Mucosa of stomach (tissue), 1 donor: ENCODE data around the gene DYNC1H1.

Experiments used
- H3K27me3 ChIP-seq: one replicate; pipeline ENCODE4 v1.7.0; 2013; ENCODE audit warnings: mild to moderate bottlenecking, low read length; ENCODE audit not compliant: control insufficient read depth, insufficient read depth
- H3K36me3 ChIP-seq: one replicate; pipeline ENCODE4 v1.7.0; 2013; ENCODE audit warnings: low read length; ENCODE audit not compliant: control insufficient read depth, insufficient read depth
- H3K4me1 ChIP-seq: one replicate; pipeline ENCODE4 v1.7.0; 2013; ENCODE audit warnings: mild to moderate bottlenecking, low read length; ENCODE audit not compliant: control insufficient read depth, insufficient read depth
- H3K4me3 ChIP-seq: one replicate; pipeline ENCODE4 v1.7.0; 2013; ENCODE audit warnings: low read length
- H3K9ac ChIP-seq: one replicate; pipeline ENCODE4 v1.7.0; 2013; ENCODE audit warnings: mild to moderate bottlenecking, low read length, moderate library complexity
- H3K9me3 ChIP-seq: one replicate; pipeline ENCODE4 v1.7.0; 2013; ENCODE audit warnings: mild to moderate bottlenecking, low read length, moderate library complexity; ENCODE audit not compliant: control insufficient read depth
- donor health status: Pancreatic carcinoma.

DYNC1H1 gene

DNA sequence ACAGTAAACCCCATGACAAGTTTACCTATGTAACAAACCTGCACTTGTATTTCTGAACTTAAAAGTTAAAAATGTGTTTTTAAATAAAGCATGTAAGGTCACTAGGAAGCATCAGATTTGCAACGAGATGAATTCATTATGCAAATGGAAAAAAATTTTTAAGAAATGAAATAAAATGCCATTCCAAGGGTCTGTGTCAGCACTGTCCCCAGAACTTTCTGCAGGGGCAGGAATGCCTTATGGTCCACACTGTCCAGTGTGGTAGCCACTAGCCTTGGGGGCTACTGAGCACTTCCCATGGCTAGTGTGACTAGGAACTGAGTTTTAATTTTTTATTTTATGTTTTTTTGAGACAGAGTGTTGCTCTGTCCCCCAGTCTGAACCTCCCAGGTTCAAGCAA, 73.3 kb downstream of the DYNC1H1 start:
- peaks cover 29% of the 10 kb centered on the region for H3K36me3 ChIP-seq

DNA sequence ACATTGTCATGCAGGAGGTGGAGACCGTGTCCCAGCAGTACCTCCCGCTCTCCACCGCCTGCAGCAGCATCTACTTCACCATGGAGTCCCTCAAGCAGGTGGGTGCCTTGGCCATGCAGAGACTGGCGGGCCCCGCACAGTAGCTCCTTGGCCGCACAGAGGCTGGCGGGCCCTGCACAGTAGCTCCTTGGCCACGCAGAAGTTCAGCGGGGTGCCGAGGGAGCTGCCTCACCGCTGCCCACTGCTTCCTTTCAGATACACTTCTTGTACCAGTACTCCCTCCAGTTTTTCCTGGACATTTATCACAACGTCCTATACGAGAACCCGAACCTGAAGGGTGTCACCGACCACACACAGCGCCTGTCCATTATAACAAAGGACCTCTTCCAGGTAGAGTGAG, 74.8 kb downstream of the DYNC1H1 start:
- no peak overlapping the region for H3K9ac ChIP-seq
- H3K4me3 ChIP-seq: no peak overlapping the region
- peaks cover 37% of the 10 kb centered on the region for H3K36me3 ChIP-seq
- H3K9me3 ChIP-seq: no peaks in the 10 kb centered on the region
- H3K27me3 ChIP-seq: no peaks in the 10 kb centered on the region
- H3K4me1 ChIP-seq: no peaks in the 10 kb centered on the region

More for the DNA sequence above, 73.3 kb downstream of the DYNC1H1 start:
- H3K4me3 ChIP-seq: no peak overlapping the region
- H3K9me3 ChIP-seq: no peaks in the 10 kb centered on the region
- no peak overlapping the region for H3K9ac ChIP-seq
- H3K4me1 ChIP-seq: no peaks in the 10 kb centered on the region
- no peaks in the 10 kb centered on the region for H3K27me3 ChIP-seq

DNA sequence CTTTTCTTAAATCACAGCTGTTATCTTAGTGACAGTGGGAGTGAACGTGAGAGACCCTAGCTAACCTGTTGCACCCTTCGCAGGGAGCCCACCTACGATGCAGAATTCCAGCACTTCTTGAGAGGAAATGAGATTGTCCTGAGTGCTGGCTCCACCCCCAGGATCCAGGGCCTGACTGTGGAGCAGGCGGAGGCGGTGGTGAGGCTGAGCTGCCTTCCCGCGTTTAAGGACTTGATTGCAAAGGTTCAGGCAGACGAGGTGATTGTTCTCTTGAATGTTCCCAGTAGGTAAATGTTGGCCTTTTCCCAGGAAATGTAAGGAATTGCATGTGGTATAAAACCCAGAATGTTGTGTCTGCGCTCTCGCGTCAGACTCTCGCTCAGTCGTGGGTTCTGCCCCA, 75.8 kb downstream of the DYNC1H1 start:
- Histone ChIP-seq H3K4me3 (no peak overlapping the region), H3K27me3 (no peaks in the 10 kb centered on the region), H3K4me1 (no peaks in the 10 kb centered on the region), H3K36me3 (peaks cover 40% of the 10 kb centered on the region), H3K9ac (no peak overlapping the region), H3K9me3 (no peaks in the 10 kb centered on the region)

DNA sequence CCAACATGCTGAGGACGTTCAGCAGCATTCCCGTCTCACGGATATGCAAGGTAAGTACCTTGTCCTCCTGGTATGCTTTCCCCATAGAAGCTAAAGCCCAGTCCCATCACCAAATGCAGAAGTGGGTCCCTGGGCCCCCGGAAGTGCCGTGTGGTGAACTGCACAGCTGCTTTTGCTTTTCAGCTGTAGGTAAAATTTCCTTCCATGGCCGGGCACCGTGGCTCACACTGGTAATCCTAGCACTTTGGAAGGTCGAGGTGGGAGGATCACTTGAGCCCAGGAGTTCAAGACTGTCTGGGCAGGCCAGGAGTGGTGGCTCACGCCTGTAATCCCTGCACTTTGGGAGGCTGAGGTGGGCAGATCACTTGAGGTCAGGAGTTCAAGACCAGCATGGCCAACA, 78.3 kb downstream of the DYNC1H1 start:
- Histone ChIP-seq H3K36me3 (peaks cover 31% of the 10 kb centered on the region), H3K9me3 (no peaks in the 10 kb centered on the region), H3K4me3 (no peak overlapping the region), H3K4me1 (peaks cover 9% of the 10 kb centered on the region), H3K9ac (no peak overlapping the region), H3K27me3 (no peaks in the 10 kb centered on the region)

DNA sequence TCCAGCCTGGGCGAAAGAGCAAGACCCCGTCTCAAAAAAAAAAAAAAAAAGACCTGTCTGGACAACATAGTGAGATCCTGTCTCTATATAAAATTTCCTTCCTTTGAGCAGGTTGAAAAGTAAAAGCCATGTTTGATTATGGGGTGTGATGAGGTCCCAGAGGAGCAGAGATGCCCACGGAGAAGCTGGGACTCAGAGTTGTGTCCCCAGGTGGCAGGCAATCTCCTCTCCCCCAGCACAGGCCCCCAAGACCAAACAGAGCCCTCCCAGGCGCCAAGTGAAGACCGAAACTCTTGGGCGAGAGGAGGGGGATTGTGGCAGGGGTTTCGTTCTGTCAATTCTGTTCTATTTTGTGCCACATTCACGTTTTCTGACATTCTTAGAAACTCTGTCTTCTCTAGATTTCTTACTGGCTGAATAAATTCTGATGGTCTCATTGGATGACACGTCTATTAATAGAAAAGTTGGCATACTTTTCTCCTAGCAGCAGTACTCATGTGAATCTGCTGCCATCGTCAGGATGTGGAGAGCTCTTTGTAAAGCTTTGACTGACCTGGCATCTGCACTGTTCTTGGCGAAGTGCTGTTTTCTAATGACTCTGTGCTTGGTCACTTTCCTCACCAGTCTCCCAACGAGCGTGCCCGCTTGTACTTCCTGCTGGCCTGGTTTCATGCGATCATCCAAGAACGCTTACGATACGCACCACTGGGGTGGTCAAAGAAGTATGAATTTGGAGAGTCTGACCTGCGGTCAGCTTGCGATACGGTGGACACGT, 79.1 kb downstream of the DYNC1H1 start:
- Histone ChIP-seq H3K4me1 (peaks cover 9% of the 10 kb centered on the region), H3K9me3 (no peaks in the 10 kb centered on the region), H3K27me3 (no peaks in the 10 kb centered on the region), H3K9ac (no peak overlapping the region), H3K4me3 (no peak overlapping the region), H3K36me3 (peaks cover 34% of the 10 kb centered on the region)

DNA sequence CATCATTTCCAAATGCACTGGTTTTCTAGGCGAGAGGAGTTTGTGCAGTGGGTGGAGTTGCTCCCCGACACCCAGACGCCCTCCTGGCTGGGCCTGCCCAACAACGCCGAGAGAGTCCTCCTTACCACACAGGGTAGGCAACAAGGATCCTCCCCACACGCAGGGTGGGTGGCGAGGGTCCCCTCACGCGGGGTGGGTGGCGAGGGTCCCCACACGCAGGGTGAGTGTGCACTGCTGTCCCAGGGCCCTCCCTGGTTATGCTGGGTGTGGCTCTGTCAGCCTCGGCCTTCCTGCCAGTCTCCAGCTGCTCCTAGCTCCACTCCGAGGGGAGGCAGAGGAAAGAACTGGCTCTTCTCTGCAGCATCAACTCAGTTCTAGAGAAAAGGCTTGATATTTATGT, 80.2 kb downstream of the DYNC1H1 start:
- Histone ChIP-seq H3K9ac (no peak overlapping the region), H3K27me3 (no peaks in the 10 kb centered on the region), H3K9me3 (no peaks in the 10 kb centered on the region), H3K4me3 (no peak overlapping the region), H3K36me3 (peaks cover 42% of the 10 kb centered on the region), H3K4me1 (peaks cover 9% of the 10 kb centered on the region)

DNA sequence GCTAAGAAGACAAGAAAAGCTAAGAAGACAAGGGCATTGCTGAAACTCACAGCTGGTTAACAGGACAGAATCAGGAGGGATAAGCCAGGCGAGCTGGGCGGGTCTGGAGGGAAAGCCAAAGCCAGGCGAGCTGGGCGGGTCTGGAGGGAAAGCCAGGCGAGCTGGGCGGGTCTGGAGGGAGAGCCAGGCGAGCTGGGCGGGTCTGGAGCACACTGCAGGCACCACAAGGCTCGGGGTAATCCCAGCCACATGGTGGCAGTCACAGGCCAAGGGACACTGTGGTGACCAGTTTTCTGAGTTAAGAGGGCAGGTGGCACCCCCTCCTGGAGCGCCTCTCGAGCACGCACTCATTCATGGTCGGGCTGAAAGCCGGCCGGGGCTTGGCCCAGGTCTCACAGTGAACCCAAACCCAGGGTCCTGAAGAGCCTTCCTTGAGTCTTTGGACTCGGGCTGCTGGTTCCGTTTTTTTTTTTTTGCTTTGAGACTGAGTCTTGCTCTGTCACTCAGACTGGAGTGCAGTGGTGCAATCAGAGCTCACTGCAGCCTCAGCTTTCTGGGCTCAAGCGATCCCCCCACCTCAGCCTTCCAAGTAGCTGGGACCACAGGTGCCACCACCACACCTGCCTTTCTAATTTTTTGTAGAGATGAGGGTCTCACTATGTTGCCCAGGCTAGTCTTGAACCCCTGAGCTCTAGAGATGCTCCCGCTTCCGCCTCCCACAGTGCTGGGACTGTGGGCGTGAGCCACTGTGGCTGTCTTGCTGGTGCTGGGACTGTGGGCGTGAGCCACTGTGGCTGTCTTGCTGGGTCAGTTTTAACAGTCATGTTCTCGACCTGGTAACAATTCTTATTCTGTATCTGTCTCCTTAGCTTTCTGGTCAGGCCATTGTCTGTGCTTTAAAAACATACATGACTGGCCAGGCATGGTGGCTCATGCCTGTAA, 82.2 kb downstream of the DYNC1H1 start:
- H3K4me1 ChIP-seq: peaks cover 9% of the 10 kb centered on the region
- H3K4me3 ChIP-seq: no peak overlapping the region
- no peaks in the 10 kb centered on the region for H3K9me3 ChIP-seq
- H3K9ac ChIP-seq: no peak overlapping the region
- H3K36me3 ChIP-seq: peaks cover 36% of the 10 kb centered on the region
- no peaks in the 10 kb centered on the region for H3K27me3 ChIP-seq

DNA sequence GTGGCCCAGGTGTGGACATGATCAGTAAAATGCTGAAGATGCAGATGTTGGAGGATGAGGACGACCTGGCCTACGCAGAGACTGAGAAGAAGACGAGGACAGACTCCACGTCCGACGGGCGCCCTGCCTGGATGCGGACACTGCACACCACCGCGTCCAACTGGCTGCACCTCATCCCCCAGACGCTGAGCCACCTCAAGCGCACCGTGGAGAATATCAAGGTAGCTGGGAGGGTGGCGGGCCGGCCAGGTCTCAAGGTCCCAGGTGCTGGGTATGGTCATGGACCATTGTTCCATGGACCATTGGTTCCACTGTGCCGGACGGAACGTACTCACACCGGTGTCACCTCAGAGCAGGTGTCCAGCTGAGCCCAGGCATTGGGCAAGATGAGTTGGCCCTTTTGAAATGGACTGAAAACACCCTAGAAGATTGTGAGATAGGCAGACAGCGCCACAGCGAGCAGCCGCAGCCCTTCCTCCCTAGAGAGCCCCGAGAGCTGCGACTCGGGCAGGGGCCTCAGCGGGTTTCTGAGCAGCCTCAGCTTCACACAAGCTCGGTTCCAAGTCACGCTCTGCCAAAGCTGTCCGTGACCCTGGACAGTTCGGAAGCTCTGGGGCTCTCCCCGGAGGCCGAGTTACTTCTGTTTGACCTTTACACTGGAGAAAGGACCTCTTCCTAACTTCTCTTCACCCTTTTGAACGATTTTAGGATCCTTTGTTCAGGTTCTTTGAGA, 83.6 kb downstream of the DYNC1H1 start:
- H3K4me1 ChIP-seq: peaks cover 9% of the 10 kb centered on the region
- no peak overlapping the region for H3K4me3 ChIP-seq
- H3K27me3 ChIP-seq: no peaks in the 10 kb centered on the region
- peaks cover 36% of the 10 kb centered on the region for H3K36me3 ChIP-seq
- H3K9ac ChIP-seq: no peak overlapping the region
- no peaks in the 10 kb centered on the region for H3K9me3 ChIP-seq

DNA sequence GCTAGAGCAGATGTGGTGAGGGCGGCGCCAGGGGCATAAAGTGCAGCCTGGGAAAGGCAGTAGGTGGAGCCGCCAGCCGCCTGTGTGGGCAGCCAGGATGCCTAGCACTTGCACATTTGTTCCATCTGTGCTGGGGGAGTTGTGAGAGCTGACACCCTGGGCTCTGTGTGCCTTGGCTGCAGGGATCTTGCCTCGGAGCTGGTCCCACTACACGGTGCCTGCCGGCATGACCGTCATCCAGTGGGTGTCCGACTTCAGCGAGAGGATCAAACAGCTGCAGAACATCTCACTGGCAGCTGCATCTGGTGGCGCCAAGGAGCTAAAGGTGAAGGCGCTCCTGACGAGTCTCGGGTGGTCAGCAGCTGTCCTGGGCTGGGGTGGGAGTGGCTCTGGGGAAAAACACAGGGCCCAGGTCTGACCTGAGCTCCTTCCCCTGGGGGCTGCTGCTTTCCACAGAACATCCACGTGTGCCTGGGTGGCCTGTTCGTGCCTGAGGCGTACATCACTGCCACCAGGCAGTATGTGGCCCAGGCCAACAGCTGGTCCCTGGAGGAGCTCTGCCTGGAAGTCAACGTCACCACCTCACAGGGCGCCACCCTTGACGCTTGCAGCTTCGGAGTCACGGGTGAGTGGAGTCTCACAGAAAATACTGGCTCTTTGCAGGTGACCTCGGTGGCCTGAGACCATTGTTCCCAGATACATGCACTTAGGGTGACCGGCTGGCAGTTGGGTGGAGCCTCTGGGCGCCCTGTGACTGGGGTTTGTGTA, 85.1 kb downstream of the DYNC1H1 start:
- H3K9ac ChIP-seq: no peak overlapping the region
- peaks cover 9% of the 10 kb centered on the region for H3K4me1 ChIP-seq
- no peaks in the 10 kb centered on the region for H3K27me3 ChIP-seq
- no peak overlapping the region for H3K4me3 ChIP-seq
- no peaks in the 10 kb centered on the region for H3K9me3 ChIP-seq
- H3K36me3 ChIP-seq: peaks cover 25% of the 10 kb centered on the region

DNA sequence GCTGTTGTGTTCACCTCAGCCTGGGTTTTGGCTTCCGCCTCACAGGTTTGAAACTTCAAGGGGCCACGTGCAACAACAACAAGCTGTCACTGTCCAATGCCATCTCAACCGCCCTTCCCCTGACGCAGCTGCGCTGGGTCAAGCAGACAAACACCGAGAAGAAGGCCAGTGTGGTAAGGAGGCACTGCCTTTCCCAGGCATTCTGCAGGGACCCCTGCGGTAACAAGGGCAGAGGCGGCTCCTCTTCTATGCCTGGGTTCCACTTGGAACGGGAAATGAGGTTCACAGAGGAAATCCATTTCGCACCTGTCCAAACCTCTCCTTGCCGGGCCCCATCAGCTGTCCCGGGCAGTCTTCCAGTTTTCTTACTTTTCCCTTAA, 85.6 kb downstream of the DYNC1H1 start:
- Histone ChIP-seq H3K4me3 (no peak overlapping the region), H3K4me1 (peaks cover 9% of the 10 kb centered on the region), H3K27me3 (no peaks in the 10 kb centered on the region), H3K9ac (no peak overlapping the region), H3K36me3 (peaks cover 25% of the 10 kb centered on the region), H3K9me3 (no peaks in the 10 kb centered on the region)

DNA sequence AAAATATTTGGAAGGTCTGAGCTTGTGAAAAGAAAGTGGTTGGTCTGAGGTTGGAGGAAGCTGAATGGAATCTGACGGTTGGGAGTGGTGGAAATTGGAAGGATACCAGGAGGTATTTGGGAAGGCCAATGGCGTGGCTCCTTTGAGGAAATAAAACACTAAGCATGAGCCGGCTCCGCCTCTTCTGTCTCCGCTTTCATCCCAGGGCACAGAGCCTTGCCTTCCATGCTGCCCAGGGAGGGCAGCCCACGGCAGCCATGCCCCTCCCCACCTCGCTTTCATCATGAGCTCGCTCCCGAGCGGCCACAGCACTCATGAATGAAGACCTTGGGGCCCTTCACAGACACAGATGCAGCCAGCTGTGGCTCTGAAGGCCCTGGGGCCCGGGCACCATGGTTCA, 86.3 kb downstream of the DYNC1H1 start:
- Histone ChIP-seq H3K9ac (no peak overlapping the region), H3K27me3 (no peaks in the 10 kb centered on the region), H3K9me3 (no peaks in the 10 kb centered on the region), H3K4me3 (no peak overlapping the region), H3K36me3 (peaks cover 25% of the 10 kb centered on the region), H3K4me1 (peaks cover 14% of the 10 kb centered on the region)
